ENCODE data around the gene IFT25. TPM values are rescaled to one million over a fixed set of nuclear protein-coding genes. Genes with fewer than 3 reads are reported as not detected.

IFT25 gene
- total RNA-seq, 1 experiment from 2014 or later: 42.9 TPM

GRCh38 chr1:53982034-53982762 lies 36.7 kb upstream of the IFT25 start:
- ATAC-seq (0 out of 2 replicates have a peak, but pooled peaks have one; percentile 58), DNase-seq (ENCODE audit: low read depth, low spot score) (no peak)
- TF ChIP-seq CTCF (IDR thresholded peaks at IDR 0.05): no peak
- TF ChIP-seq TCF7L2 (IDR thresholded peaks at IDR 0.05; ENCODE audit: low read depth, low read length): no peak
- TF ChIP-seq POLR2AphosphoS5 (IDR thresholded peaks at IDR 0.05; ENCODE audit: low read depth, low read length): no peak
- no peak for TF ChIP-seq REST (IDR thresholded peaks at IDR 0.05; ENCODE audit: insufficient read depth in 1 of 2, low read depth in 2 of 2, low read length in 1 of 2)
- H3K4me3 ChIP-seq (ENCODE audit: low read depth in 2 of 2, low read length in 2 of 2): peak overlapping the region in 1 of 2 experiments; percentile 23; a peak in 2 of 4 replicates
- no TSS peak for BruUV-seq (replicated peaks)
- CTCF ChIA-PET: no interaction called here
- H3K27ac ChIP-seq (ENCODE audit: low read length): no peak overlapping the region; the same call in 1 of the 2 replicates
- H3K9me3 ChIP-seq (ENCODE audit: control insufficient read depth, insufficient read depth, low read depth, low read length): no peaks in the 10 kb centered on the region
- intact Hi-C loops (cut with micrococcal nuclease; ENCODE audit: unreplicated experiment) (no loop called here), in situ Hi-C loops (cut with HindIII; ENCODE audit: low pct_unique_long_range_greater_than_20kb, low sequenced_read_pairs) (no loop called here)
- H3K4me1 ChIP-seq (ENCODE audit: control insufficient read depth, insufficient read depth, low read length): no peaks in the 10 kb centered on the region
- no peaks in the 10 kb centered on the region for H3K27me3 ChIP-seq (ENCODE audit: control insufficient read depth, insufficient read depth, low read length)
- no peaks in the 10 kb centered on the region for H3K36me3 ChIP-seq (ENCODE audit: control insufficient read depth, insufficient read depth, low read length)
- POLR2A ChIA-PET: no interaction called here

GRCh38 chr1:53981220-53981619 lies 35.7 kb upstream of the IFT25 start:
- no peak overlapping the region for H3K27ac ChIP-seq (ENCODE audit: low read length)
- intact Hi-C loops (cut with micrococcal nuclease; ENCODE audit: unreplicated experiment): no loop called here
- no peaks in the 10 kb centered on the region for H3K27me3 ChIP-seq (ENCODE audit: control insufficient read depth, insufficient read depth, low read length)
- ChIA-PET CTCF (no interaction called here), POLR2A (no interaction called here)
- no peaks in the 10 kb centered on the region for H3K36me3 ChIP-seq (ENCODE audit: control insufficient read depth, insufficient read depth, low read length)
- in situ Hi-C loops (cut with HindIII; ENCODE audit: low pct_unique_long_range_greater_than_20kb, low sequenced_read_pairs): no loop called here
- no peaks in the 10 kb centered on the region for H3K9me3 ChIP-seq (ENCODE audit: control insufficient read depth, insufficient read depth, low read depth, low read length)
- DNase-seq (ENCODE audit: low read depth, low spot score) (no peak), ATAC-seq (no peak)
- TF ChIP-seq SIN3A (IDR thresholded peaks at IDR 0.05; ENCODE audit: borderline replicate concordance, insufficient read depth, low read depth, low read length) (no peak), CTCF (IDR thresholded peaks at IDR 0.05) (no peak), POLR2AphosphoS5 (IDR thresholded peaks at IDR 0.05; ENCODE audit: low read depth, low read length) (no peak), TCF7L2 (IDR thresholded peaks at IDR 0.05; ENCODE audit: low read depth, low read length) (no peak), REST (IDR thresholded peaks at IDR 0.05; ENCODE audit: insufficient read depth in 1 of 2, low read depth in 2 of 2, low read length in 1 of 2) (no peak)
- H3K4me3 ChIP-seq (ENCODE audit: low read depth in 2 of 2, low read length in 2 of 2): no peak overlapping the region
- H3K4me1 ChIP-seq (ENCODE audit: control insufficient read depth, insufficient read depth, low read length): no peaks in the 10 kb centered on the region
- BruUV-seq (replicated peaks): no TSS peak

All from Panc1 (cell line).